Activated B cell treated with CpG ODN at 0.5 μM for 24 hours (primary cell): Measurements from ENCODE around the gene MATK. TPM values are rescaled to one million over a fixed set of nuclear protein-coding genes. Genes with fewer than 3 reads are reported as not detected.

Experiments
- ATAC-seq: fragments of 200-7000 bp; cut with Tn5 transposase; one replicate; pipeline ENCODE4 v1.10.0; 2021; ENCODE audit warnings: low read depth, mild to moderate bottlenecking, moderate library complexity
- CTCF ChIA-PET: fragments of 350-600 bp; sonication (Branson Sonifier 250); formaldehyde crosslinking; loops from one replicate; lab custom pipeline; 2021; ENCODE audit warnings: antibody characterized with exemption; lab: Charles Lee
- POLR2A ChIA-PET: fragments of 350-600 bp; sonication (Branson Sonifier 250); formaldehyde crosslinking; loops from one replicate; lab custom pipeline; 2021; ENCODE audit warnings: antibody characterized with exemption; lab: Charles Lee
- DNase-seq: peaks from one replicate; pipeline ENCODE4 v3.0.0; 2022
- H3K27ac Mint-ChIP-seq: one replicate; pipeline ENCODE4 v1.8.0; 2020; ENCODE audit warnings: mixed read lengths
- H3K27me3 Mint-ChIP-seq: one replicate; pipeline ENCODE4 v1.8.0; 2021; ENCODE audit warnings: mixed read lengths
- H3K36me3 Mint-ChIP-seq: one replicate; pipeline ENCODE4 v1.8.0; 2021; ENCODE audit warnings: low read depth, mixed read lengths
- H3K4me1 Mint-ChIP-seq: one replicate; pipeline ENCODE4 v1.8.0; 2021; ENCODE audit warnings: mixed read lengths
- H3K4me3 Mint-ChIP-seq: one replicate; pipeline ENCODE4 v1.8.0; 2020; ENCODE audit warnings: mild to moderate bottlenecking, mixed read lengths
- H3K9me3 Mint-ChIP-seq: one replicate; pipeline ENCODE4 v1.8.0; 2020; ENCODE audit warnings: mixed read lengths
- CTCF ChIP-seq: fragments of 200-600 bp; IDR thresholded peaks from one replicate; pipeline ENCODE4 v1.8.0; 2022; ENCODE audit warnings: antibody characterized with exemption, mild to moderate bottlenecking
- intact Hi-C: fragments of 100-400 bp; cut with micrococcal nuclease; formaldehyde crosslinking; loops from one replicate; pipeline ENCODE4 v1.15.1; 2024
- total RNA-seq: library from RNA; stranded (reverse); gene quantifications from 2 replicates; pipeline ENCODE4 v1.2.3, GENCODE V29; 2022

MATK gene
- total RNA-seq, 1 donor from 2014 or later = 4.8 TPM

- TF ChIP-seq CTCF = no peak
- Mint-ChIP-seq H3K36me3 (peaks cover 10% of the 10 kb centered on the region), H3K27me3 (peaks cover 5% of the 10 kb centered on the region), H3K9me3 (peaks cover 13% of the 10 kb centered on the region), H3K27ac (no peak overlapping the region), H3K4me3 (peak overlapping the region; percentile 75), H3K4me1 (peaks cover 21% of the 10 kb centered on the region)
- ChIA-PET CTCF (no interaction called here), POLR2A (no interaction called here)
- ATAC-seq (no peak), DNase-seq (no peak)
- intact Hi-C loops = no loop called here
Observed at GRCh38 chr19:3784607-3785450, 1.4 kb downstream of the MATK start.

GRCh38 chr19:3783660-3784584, 2.3 kb downstream of the MATK start:
- no peak overlapping the region for H3K27ac Mint-ChIP-seq
- ChIA-PET CTCF (no interaction called here), POLR2A (no interaction called here)
- DNase-seq = no peak
- ATAC-seq = peak; percentile 51
- no peak for TF ChIP-seq CTCF
- no peak overlapping the region for H3K4me3 Mint-ChIP-seq
- intact Hi-C loops = loop anchor here (1.0 kb wide), 1 partner anchor 38 kb away; no protein-coding TSS in a partner anchor
- H3K27me3 Mint-ChIP-seq = peaks cover 4% of the 10 kb centered on the region
- H3K9me3 Mint-ChIP-seq = peaks cover 13% of the 10 kb centered on the region
- H3K36me3 Mint-ChIP-seq = peaks cover 10% of the 10 kb centered on the region
- H3K4me1 Mint-ChIP-seq = peaks cover 16% of the 10 kb centered on the region

GRCh38 chr19:3782903-3783302, 3.3 kb downstream of the MATK start:
- no peak for DNase-seq
- ChIA-PET POLR2A (interaction anchor here (0.6 kb wide), 1 partner anchor 687 kb away, joined by 6 read pairs; no protein-coding TSS in a partner anchor), CTCF (no interaction called here)
- Mint-ChIP-seq H3K4me3 (no peak overlapping the region), H3K27ac (no peak overlapping the region), H3K36me3 (peaks cover 10% of the 10 kb centered on the region), H3K4me1 (peaks cover 15% of the 10 kb centered on the region), H3K9me3 (peaks cover 13% of the 10 kb centered on the region), H3K27me3 (peaks cover 4% of the 10 kb centered on the region)
- no peak for ATAC-seq
- intact Hi-C loops = loop anchor here (1.0 kb wide), 1 partner anchor 39 kb away; no protein-coding TSS in a partner anchor
- TF ChIP-seq CTCF = no peak

- CTCF ChIA-PET = no interaction called here
- no peak overlapping the region for H3K4me3 Mint-ChIP-seq
- TF ChIP-seq CTCF = no peak
- intact Hi-C loops = no loop called here
- H3K27ac Mint-ChIP-seq = no peak overlapping the region
- ATAC-seq (no peak), DNase-seq (no peak)
- POLR2A ChIA-PET = interaction anchor here (0.6 kb wide), 1 partner anchor 687 kb away, joined by 6 read pairs; no protein-coding TSS in a partner anchor
- H3K4me1 Mint-ChIP-seq = peaks cover 15% of the 10 kb centered on the region
- H3K9me3 Mint-ChIP-seq = peaks cover 13% of the 10 kb centered on the region
- peaks cover 10% of the 10 kb centered on the region for H3K36me3 Mint-ChIP-seq
- peaks cover 4% of the 10 kb centered on the region for H3K27me3 Mint-ChIP-seq
Observed at GRCh38 chr19:3782330-3782729, 3.9 kb downstream of the MATK start.
